ENCODE data around the gene C16orf54.
"Not testable (repeated sequence)": the region's sequence is repeated elsewhere in the genome, so short reads cannot be mapped to it uniquely, and the experiment has no call there.

C16orf54 gene

DNA sequence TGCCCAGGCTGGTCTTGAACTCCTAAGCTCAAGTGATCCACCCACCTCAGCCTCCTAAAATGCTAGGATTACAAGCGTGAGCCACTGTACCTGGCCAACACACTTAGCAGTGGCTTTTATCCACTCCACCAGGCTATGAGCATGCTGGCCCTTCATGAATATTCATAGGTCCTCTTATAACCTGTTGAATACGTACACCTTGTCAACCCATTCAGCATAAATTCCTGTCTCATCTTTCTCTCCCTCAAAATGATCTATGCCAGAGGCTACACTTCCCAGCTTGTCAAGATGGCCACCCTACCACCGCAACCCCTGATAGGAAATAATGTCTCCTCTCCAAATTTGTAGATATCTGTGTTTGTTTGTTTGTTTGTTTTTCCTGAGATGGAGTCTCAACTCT lies 21.3 kb upstream of the C16orf54 start:
- no peak for DNase-seq

DNA sequence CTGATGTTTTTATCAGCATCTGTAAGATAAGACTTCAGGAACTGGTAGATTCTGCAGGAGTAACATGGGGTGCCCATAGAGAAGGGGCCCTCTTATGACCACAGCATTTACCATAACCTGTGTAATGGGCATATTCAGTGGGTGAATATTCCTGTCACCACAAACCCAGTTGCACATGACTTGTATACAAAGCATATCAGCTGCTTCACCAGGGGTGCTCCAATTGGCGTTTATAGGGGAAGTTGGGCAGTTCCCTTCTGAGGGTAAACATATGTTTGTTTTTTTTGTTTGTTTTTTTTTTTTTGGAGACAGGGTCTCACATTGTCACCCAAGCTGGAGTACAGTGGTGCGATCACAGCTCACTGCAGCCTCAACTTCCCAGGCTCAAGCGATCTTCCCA lies 20.8 kb upstream of the C16orf54 start:
- peak in 3 of 4 experiments; percentile 40 to 55 (median 46) for DNase-seq

DNA sequence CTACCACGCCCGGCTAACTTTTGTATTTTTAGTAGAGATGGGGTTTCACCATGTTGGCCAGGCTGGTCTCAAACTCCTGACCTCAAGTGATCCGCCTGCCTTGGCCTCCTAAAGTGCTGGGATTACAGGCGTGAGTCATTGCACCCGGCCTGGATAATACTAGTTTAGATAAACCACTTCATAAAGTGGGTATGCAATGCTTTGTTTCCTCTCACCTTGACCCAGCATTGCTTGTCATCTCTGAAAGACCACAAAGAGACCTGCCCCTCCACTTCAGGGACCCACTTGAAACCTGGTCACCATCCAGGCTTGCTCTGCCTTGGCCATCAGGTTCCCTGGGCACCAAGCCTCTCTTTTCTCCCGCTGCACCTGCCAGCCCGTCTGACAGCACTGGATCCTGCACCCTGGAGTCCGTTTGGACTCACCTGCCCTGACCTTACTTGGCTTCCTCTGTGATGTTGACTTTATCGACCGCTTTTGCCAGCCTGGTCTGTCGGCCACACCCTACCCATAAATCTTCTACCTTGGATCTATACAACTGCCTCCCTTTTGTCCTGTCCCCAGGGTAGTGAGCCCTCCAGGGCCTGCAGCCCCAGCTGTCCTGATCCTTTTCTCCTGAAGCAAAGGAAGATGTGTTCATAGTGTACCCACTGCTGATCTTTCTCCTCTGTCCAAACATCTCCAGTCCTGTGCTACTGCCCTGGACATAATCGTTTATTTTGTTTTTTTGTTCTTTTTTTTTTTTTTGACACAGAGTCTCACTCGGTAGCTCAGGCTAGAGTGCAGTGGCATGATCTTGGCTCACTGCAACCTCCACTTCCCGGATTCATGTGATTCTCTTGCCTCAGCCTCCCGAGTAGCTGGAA lies 19.6 kb upstream of the C16orf54 start:
- DNase-seq = no peak

DNA sequence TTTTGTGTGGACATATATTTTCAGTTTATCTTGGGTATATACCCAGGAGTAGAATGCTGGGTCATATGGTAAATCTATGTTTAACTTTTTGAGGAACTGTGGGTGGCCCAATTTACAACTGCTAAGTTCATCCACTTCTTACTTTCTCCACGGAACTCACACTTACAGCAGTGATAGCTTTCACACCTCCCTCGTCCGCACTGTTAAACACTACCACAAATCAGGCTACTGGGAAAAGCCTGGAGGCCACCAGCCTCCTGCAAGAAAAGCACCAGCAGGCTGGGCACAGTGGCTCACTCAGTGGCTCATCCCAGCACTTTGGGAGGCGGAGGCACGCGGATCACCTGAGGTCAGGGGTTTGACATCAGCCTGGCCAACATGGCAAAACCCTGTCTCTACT lies 17.5 kb upstream of the C16orf54 start:
- DNase-seq = peak in 2 of 4 experiments; percentile 37 to 49

DNA sequence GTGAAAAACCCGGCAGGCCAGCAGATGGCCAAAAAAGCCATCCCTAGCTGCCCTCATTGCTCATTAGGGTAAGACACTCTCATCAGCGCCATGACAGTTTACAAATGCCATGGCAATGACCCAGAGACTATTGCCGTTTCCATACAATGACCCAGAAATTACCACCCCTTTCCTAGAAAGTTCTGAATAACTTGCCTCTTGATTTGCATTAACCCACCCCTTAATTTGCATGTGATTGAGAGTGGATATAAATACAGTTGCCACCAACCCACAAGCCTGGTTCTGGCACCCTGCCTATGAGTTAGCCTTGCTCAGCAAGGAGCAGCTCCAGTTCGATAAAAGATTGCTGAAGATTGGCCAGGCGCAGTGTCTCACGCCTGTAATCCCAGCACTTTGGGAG lies 16.1 kb upstream of the C16orf54 start:
- no peak for DNase-seq

DNA sequence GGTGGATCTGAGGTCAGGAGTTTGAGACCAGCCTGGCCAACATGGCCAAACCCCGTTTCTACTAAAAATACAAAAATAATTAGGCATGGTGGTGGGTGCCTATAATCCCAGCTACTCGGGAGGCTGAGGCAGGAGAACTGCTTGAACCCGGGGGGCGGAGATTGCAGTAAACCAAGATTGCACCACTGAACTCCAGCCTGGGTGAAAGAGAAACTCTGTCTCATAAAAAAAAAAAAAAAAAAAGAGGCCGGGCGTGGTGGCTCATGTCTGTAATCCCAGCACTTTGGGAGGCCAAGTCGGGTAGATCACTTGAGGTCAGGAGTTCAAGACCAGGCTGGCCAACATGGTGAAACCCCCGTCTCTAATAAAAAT lies 15.5 kb upstream of the C16orf54 start:
- not testable (repeated sequence) for DNase-seq

DNA sequence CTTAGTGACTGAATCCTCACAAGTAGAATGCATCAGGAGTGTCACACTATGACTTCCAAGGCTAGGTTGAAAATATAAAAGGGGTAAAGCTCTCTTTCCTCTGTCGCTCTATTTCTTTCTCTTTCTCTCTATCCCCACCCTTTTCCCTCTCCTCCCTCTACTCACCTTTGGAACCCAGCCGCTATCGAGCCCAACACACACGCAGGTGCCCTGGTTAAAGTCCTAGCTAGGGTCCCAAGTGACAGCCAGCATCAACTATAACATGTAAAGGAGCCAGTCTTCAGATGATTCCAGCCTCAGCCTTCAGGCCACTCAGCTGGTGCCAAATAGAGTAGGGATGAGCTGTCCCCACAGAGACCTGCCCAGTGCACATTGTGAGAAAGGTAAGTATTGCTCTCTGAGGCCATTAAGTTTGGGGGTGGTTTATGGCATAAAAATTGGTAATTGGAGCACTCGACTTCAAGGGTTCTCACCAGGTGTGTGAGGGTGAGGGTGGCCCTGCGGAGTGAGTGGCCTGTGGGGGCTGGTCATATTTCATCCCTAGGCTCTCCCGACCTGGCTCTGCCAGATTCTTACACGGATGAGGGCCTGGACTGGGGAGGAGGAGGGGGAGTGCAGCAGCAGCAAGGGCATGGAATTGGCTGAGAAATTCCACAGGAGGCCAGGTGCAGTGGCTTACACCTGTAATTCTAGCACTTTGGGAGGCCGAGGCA lies 14.9 kb upstream of the C16orf54 start:
- DNase-seq = no peak

DNA sequence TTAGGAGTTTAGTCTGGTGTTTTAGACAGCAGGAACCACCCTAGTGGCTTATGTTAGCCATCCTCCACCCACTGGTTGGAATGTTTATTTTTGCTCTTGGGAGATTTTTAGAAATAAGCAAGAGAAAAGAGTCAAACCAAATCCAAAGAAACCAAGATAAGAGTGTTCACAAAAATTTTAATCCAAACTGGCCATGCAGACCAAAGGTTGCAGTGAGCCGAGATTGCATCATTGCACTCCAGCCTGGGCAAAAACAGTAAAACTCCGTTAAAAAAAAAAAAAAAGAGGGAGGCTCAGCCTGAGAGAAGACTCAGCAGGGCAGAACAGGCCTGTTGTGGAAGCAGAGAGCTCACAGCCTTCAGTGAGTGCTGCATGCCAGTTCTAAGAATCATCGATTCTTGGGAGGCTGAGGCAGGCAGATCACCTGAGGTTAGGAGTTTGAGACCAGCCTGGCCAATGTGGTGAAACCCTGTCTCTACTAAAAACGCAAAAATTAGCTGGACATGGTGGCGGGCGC lies 12.2 kb upstream of the C16orf54 start:
- peak in 1 of 4 experiments; percentile 25 for DNase-seq

DNA sequence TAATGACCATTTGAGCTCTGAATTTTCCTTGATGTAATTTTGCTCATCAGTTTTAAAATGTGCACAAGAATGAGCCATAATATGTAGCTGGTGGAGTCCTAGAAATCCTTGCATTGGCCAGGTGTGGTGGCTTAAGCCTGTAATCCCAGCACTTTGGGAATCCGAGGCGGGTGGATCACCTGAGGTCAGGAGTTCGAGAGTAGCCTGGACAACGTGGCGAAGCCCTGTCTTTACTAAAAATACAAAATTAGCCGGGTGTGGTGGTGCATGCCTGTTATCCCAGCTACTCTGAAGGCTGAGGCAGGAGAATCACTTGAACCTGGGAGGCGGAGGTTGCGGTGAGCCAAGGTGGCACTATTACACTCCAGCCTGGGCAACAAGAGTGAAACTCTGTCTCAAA lies 11.3 kb upstream of the C16orf54 start:
- DNase-seq = not testable (repeated sequence)

DNA sequence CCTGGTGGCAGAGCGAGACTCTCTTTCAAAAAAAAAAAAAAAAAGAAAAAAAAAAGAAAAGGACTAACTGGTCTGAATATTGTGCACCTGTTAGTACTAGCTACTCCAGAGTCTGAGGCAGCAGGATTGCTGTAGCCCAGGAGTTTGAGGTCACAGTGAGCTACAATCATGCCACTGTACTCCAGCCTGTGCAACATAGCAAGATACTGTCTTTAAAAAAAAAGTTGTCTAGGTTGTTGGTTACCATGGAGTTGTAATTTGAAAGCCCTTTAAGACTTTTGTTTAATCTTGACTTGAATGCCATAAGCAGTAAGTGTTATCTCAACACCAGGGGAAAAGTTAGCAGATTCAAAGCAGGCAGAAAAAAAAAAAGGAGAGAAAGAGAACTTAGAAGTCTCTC lies 10.9 kb upstream of the C16orf54 start:
- DNase-seq = no peak

DNA sequence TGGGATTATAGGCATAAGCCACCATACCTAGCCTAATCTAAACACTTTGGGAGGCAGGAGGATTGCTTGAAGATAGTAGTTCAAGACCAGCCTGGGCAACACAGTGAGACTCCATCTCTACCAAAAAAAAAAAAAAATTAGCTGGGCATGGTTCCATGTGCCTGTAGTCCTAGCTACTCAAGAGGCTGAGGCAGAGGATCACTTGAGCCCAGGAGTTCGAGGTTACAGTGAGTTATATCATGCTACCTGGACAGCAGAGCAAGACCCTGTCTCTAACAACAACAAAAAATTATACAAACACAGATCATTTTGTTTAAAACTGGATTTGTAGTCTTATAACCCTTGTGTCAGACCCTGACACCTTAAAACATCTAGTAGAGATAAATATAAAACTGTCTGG lies 7.7 kb upstream of the C16orf54 start:
- DNase-seq = no peak

DNA sequence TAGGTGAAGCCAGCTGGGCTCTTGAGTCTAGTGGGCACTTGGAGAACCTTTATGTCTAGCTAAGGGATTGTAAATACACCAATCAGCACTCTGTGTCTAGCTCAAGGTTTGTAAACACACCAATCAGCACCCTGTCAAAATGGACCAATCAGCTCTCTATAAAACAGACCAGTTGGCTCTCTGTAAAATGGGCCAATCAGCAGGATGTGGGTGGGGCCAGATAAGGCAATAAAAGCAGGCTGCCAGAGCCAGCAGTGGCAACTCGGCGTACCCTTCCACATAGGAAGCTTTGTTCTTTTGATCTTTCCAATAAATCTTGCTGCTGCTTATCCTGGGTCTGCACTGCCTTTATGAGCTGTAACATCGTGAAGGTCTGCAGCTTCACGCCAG lies 3.0 kb upstream of the C16orf54 start:
- DNase-seq = not testable (repeated sequence)

DNA sequence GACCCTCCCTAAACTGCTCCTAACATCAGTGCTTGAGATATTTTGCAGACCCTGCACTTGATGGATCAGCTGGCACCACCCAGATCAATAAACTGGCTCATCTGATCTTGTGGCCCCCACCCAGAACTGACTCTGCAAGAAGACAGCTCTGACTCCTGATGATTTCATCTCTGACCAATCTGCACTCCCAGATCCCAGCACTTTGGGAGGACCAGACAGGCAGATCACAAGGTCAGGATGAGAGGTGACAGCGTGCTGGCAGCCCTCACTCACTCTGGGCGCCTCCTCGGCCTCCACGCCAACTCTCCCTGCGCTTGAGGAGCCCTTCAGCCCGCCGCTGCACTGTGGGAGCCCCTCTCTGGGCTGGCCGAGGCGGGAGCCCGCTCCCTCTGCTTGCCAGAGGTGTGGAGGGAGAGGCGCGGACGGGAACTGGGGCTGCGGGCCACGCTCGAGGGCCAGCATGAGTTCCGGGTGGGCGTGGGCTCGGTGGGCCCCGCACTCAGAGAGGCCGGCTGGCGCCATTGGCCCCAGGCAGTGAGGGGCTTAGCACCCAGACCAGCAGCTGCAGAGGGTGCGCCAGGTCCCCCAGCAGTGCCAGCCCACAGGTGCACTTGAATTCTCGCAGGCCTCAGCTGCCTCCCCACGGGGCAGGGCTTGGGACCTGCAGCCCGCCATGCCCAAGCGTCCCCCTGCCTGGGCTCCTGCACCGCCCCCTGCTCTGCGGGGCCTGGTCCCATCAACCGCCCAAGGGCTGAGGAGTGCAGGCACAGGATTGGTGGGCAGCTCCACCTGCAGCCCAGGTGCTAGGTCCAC lies 2.4 kb upstream of the C16orf54 start:
- no peak for DNase-seq

DNA sequence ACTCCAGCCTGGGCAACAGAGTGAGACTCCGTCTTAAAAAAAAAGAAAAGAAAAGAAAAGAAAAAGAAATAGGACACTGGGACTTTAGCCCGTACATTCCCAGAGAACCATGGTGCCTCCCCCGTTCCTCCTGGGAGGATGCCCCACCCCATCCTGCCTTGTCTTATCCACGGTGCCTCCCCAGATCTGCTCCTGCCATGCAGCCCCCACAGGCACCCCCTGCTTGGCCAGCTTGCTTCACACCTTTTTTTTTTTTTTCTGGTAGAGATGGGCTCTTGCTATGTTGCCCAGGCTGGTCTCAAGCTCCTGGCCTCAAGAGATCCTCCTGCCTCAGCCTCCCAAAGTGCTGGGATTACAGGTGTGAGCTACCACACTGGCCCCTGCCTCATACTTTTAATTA lies 728 bp upstream of the C16orf54 start:
- not testable (repeated sequence) for DNase-seq

DNA sequence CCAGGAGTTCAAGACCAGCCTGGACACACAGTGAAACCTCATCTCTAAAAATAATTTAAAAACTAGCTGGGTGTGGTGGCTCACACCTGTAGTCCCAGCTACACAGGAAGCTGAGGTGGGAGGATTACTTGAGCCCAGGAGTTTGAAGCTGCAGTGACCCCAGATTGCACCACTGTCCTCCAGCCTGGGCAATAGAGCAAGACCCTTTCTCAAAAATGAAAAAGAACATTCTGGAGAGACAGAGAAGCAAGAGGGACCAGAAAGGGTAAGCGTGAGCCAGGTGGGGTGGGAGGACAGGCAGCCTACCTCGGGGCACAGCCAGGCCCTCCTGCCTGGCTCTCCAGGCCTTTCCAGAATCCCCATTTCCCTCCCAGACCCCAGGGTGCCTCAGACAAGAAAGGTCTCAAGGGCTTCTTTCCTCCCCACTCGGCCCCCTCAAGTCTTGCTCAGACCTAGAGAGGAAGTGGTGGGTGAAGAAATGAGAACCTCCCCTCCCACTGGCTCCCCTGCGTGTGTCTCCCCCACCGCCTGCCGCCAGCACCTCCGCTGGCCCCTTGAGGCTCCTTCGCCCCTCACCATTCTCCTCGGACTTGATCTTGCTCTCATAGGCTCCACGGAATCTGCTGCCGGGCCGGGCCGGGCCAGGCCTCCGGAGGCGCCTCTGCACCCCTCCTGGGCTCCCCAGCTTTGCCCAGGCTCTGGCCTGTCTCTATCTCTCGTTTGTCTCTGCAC lies 503 bp downstream of the C16orf54 start:
- peak; percentile 48 to 77 (median 71) for DNase-seq

DNA sequence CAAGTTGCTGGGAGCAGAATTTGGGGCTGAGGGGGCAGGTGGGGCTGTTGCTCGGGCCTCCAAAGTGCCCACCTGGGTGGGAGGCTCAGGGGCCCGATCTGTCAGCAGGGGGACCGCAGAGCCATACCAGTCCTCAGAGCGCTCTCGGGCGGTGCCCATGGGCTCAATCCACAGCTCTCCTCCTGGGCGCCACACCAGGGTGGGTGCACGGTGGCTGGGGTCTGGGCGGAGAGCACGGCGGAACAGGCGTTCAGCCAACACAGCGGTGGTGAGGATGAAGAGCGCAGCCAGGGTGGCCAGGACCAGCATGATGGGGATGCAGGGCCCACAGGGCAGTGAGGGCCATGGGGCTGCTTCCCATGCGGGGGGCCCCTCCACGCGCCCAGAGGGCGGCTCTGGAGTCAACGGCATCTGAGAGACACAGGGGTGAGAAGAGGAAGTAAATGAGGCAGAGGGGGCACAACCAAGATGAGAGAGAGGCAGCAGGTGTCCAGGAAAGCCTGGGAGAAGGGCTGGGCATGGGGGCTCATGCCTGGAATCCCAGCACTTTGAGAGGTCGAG lies 1.2 kb downstream of the C16orf54 start:
- DNase-seq = no peak

DNA sequence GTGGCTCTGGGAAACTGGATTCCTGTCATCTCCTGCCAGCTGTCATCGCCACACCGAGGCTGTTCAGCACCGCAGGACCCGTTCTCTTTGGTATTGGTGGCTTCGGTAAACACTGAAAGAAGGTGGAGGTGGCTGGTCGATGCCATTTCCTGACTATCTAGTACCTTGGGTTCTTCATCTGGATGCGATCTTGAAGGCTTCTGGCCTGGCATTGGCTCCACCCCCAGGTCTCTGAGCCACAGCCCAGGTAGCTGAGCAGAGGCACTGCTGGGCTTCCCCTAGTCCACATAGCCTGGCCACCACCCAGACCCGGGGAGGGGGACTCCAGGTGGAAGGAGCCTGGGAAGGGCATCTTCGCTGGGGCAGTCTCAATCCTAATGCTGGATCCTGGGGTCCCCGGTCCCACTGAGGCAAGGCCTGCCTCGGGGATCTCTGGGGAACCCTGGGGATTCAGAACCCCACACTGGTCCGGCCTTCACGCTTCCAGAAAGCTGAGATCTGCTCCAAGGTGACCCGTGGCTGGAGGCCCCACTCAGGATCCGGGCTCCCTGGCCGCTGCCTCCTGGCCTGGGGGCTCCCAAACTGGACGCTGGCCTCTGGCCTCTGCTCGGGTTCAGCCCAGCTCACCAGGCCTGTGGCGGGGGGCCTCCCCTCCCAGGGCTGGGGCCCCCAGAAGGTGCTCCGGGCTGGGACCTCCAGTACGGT lies 1.8 kb downstream of the C16orf54 start:
- no peak for DNase-seq

DNA sequence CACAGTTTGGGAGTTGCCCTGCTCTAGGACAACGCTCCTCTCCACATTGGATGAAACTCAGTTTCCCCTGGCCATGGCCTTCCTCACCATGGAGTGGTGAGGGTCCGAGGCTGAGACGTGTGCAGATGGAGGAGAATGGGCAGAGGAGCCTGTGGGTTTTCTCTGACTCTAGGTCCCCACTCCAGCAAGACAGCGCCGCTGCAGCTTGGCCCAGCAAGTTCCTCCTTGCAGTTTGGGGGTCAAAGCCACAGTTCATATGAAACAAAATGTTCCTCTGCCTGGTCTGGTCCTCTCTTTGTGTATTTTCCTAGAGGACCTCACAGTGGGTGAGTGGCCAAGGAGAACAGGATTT lies 2.3 kb downstream of the C16orf54 start:
- DNase-seq = no peak

DNA sequence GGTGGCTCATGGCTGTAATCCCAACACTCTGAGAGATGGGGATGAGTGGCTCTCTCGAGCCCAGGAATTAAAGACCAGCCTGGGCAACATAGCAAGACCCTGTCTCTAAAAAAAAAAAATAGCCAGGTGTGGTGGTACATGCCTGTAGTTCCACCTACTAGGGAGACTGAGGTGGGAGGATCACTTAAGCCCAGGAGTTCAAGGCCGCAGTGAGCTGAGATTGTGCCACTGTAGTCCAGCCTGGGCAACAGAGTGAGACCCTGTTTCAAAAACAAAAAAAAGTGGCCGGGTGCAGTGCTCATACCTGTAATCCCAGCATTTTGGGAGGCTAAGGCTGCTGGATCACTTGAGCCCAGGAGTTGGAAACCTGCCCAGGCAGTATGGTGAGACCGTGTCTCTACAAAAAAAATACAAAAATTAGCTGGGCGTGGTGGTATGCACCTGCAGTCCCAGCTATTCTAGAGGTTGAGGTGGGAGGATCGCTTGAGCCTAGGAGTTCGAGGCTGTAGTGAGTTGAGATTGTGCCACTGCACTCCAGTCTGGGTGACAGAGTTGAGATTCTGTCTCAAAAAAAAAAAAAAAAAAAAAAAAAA lies 3.0 kb downstream of the C16orf54 start:
- no peak for DNase-seq

DNA sequence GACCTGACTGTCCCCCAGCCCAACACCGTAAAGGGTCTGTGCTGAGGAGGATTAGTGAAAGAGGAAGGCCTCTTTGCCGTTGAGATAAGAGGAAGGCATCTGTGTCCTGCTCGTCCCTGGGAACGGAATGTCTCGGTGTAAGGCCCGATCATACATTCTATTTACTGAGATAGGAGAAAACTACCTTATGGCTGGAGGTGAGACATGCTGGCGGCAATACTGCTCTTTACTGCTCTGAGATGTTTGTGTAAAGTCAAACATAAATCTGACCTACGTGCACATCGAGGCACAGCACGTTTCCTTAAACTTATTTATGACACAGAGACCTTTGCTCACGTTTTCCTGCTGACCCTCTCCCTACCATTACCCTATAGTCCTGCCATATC lies 5.2 kb downstream of the C16orf54 start:
- DNase-seq = not testable (repeated sequence)
